ENCODE data around the gene CWF19L2. TPM values are rescaled to one million over a fixed set of nuclear protein-coding genes. Genes with fewer than 3 reads are reported as not detected.

Gene CWF19L2
- total and polyA plus RNA-seq, 7 experiments from 2014 or later, result 9.6 to 38.9 (median 22.7) TPM

GRCh38 chr11:107357877-107358276, 99.7 kb downstream of the CWF19L2 start:
- Histone ChIP-seq H3K4me1 (ENCODE audit: control insufficient read depth in 2 of 2, insufficient read depth in 2 of 2, low read length in 2 of 2) (no peaks in the 10 kb centered on the region), H3K4me3 (ENCODE audit: low read length) (no peak overlapping the region), H3K36me3 (ENCODE audit: control insufficient read depth in 2 of 3, insufficient read depth in 3 of 3, low read length in 3 of 3) (peaks cover 0 to 2% (median 0%) of the 10 kb centered on the region in 3 experiments), H3K9me3 (ENCODE audit: control insufficient read depth in 2 of 3, low read length in 3 of 3) (no peaks in the 10 kb centered on the region), H3K27me3 (ENCODE audit: control insufficient read depth in 2 of 2, insufficient read depth in 2 of 2, low read length in 2 of 2) (no peaks in the 10 kb centered on the region), H3K27ac (ENCODE audit: low read depth, low read length) (no peak overlapping the region)
- H3K4me3 Mint-ChIP-seq, result no peak overlapping the region
- ChIA-PET POLR2A (no interaction called here), CTCF (no interaction called here)
- no peak overlapping the region for H3K27ac Mint-ChIP-seq
- H3K27me3 Mint-ChIP-seq, result no peaks in the 10 kb centered on the region
- peaks cover 16 to 75% (median 70%) of the 10 kb centered on the region in 5 donors for H3K36me3 Mint-ChIP-seq
- peaks cover 0 to 14% (median 0%) of the 10 kb centered on the region in 7 donors for H3K4me1 Mint-ChIP-seq
- intact Hi-C loops (cut with micrococcal nuclease), result no loop called here
- peaks cover 0 to 16% (median 4%) of the 10 kb centered on the region in 11 donors for H3K9me3 Mint-ChIP-seq
- DNase-seq (no peak), ATAC-seq (no peak)

GRCh38 chr11:107354780-107355179, 102.8 kb downstream of the CWF19L2 start:
- Mint-ChIP-seq H3K27me3 (no peaks in the 10 kb centered on the region), H3K27ac (no peak overlapping the region)

GRCh38 chr11:107337917-107338316, 119.7 kb downstream of the CWF19L2 start:
- Histone ChIP-seq H3K36me3 (ENCODE audit: control insufficient read depth in 2 of 3, insufficient read depth in 3 of 3, low read length in 3 of 3) (peaks cover 0 to 15% (median 0%) of the 10 kb centered on the region in 3 experiments), H3K4me1 (ENCODE audit: control insufficient read depth in 2 of 2, insufficient read depth in 2 of 2, low read length in 2 of 2) (no peaks in the 10 kb centered on the region), H3K9me3 (ENCODE audit: control insufficient read depth in 2 of 3, low read length in 3 of 3) (no peaks in the 10 kb centered on the region), H3K27me3 (ENCODE audit: control insufficient read depth in 2 of 2, insufficient read depth in 2 of 2, low read length in 2 of 2) (no peaks in the 10 kb centered on the region), H3K27ac (ENCODE audit: low read depth, low read length) (no peak overlapping the region), H3K4me3 (ENCODE audit: low read length) (no peak overlapping the region)
- H3K9me3 Mint-ChIP-seq, result peaks cover 0 to 3% (median 0%) of the 10 kb centered on the region in 11 donors
- no peaks in the 10 kb centered on the region for H3K27me3 Mint-ChIP-seq
- peak overlapping the region in 2 of 9 donors; percentile 25 to 60 for H3K27ac Mint-ChIP-seq
- ChIA-PET CTCF (no interaction called here), POLR2A (no interaction called here)
- H3K36me3 Mint-ChIP-seq, result peaks cover 0 to 55% (median 30%) of the 10 kb centered on the region in 5 donors
- intact Hi-C loops (cut with micrococcal nuclease), result no loop called here
- ATAC-seq (no peak), DNase-seq (no peak)
- H3K4me1 Mint-ChIP-seq, result peaks cover 0 to 2% (median 0%) of the 10 kb centered on the region in 7 donors
- no peak overlapping the region for H3K4me3 Mint-ChIP-seq

More at GRCh38 chr11:107354780-107355179, 102.8 kb downstream of the CWF19L2 start:
- Histone ChIP-seq H3K4me3 (ENCODE audit: low read length) (no peak overlapping the region), H3K9me3 (ENCODE audit: control insufficient read depth in 2 of 3, low read length in 3 of 3) (no peaks in the 10 kb centered on the region), H3K4me1 (ENCODE audit: control insufficient read depth in 2 of 2, insufficient read depth in 2 of 2, low read length in 2 of 2) (no peaks in the 10 kb centered on the region), H3K27ac (ENCODE audit: low read depth, low read length) (no peak overlapping the region), H3K27me3 (ENCODE audit: control insufficient read depth in 2 of 2, insufficient read depth in 2 of 2, low read length in 2 of 2) (no peaks in the 10 kb centered on the region), H3K36me3 (ENCODE audit: control insufficient read depth in 2 of 3, insufficient read depth in 3 of 3, low read length in 3 of 3) (peaks cover 0 to 20% (median 5%) of the 10 kb centered on the region in 3 experiments)
- Mint-ChIP-seq H3K4me1 (peaks cover 0 to 10% (median 0%) of the 10 kb centered on the region in 7 donors), H3K36me3 (peaks cover 19 to 77% (median 73%) of the 10 kb centered on the region in 5 donors), H3K9me3 (peaks cover 0 to 4% (median 0%) of the 10 kb centered on the region in 11 donors), H3K4me3 (no peak overlapping the region)
- ChIA-PET CTCF (no interaction called here), POLR2A (no interaction called here)
- no peak for ATAC-seq
- DNase-seq, result no peak
- intact Hi-C loops (cut with micrococcal nuclease), result no loop called here

- Histone ChIP-seq H3K27me3 (ENCODE audit: control insufficient read depth in 2 of 2, insufficient read depth in 2 of 2, low read length in 2 of 2) (no peaks in the 10 kb centered on the region), H3K4me3 (ENCODE audit: low read length) (no peak overlapping the region), H3K27ac (ENCODE audit: low read depth, low read length) (no peak overlapping the region), H3K4me1 (ENCODE audit: control insufficient read depth in 2 of 2, insufficient read depth in 2 of 2, low read length in 2 of 2) (no peaks in the 10 kb centered on the region), H3K36me3 (ENCODE audit: control insufficient read depth in 2 of 3, insufficient read depth in 3 of 3, low read length in 3 of 3) (peaks cover 0 to 57% (median 0%) of the 10 kb centered on the region in 3 experiments), H3K9me3 (ENCODE audit: control insufficient read depth in 2 of 3, low read length in 3 of 3) (no peaks in the 10 kb centered on the region)
- H3K27me3 Mint-ChIP-seq, result no peaks in the 10 kb centered on the region
- H3K4me3 Mint-ChIP-seq, result no peak overlapping the region
- DNase-seq, result no peak
- POLR2A ChIA-PET, result no interaction called here
- H3K36me3 Mint-ChIP-seq, result peaks cover 4 to 68% (median 49%) of the 10 kb centered on the region in 5 donors
- no peaks in the 10 kb centered on the region for H3K4me1 Mint-ChIP-seq
- no peak for ATAC-seq
- intact Hi-C loops (cut with micrococcal nuclease), result no loop called here
- CTCF ChIA-PET, result no interaction called here
- H3K27ac Mint-ChIP-seq, result no peak overlapping the region
- H3K9me3 Mint-ChIP-seq, result peaks cover 0 to 2% (median 0%) of the 10 kb centered on the region in 11 donors
These were observed 125.9 kb downstream of the CWF19L2 start for GRCh38 chr11:107331728-107332127.

- intact Hi-C loops (cut with micrococcal nuclease), result no loop called here
These were observed 128.5 kb downstream of the CWF19L2 start for GRCh38 chr11:107329164-107329563.

GRCh38 chr11:107316426-107316825, 141.2 kb downstream of the CWF19L2 start:
- Histone ChIP-seq H3K9me3 (ENCODE audit: control insufficient read depth in 2 of 3, low read length in 3 of 3) (peaks cover 0 to 12% (median 6%) of the 10 kb centered on the region in 3 experiments), H3K36me3 (ENCODE audit: control insufficient read depth in 2 of 3, insufficient read depth in 3 of 3, low read length in 3 of 3) (peaks cover 0 to 18% (median 0%) of the 10 kb centered on the region in 3 experiments), H3K4me3 (ENCODE audit: low read length) (no peak overlapping the region), H3K4me1 (ENCODE audit: control insufficient read depth in 2 of 2, insufficient read depth in 2 of 2, low read length in 2 of 2) (no peaks in the 10 kb centered on the region), H3K27ac (ENCODE audit: low read depth, low read length) (no peak overlapping the region), H3K27me3 (ENCODE audit: control insufficient read depth in 2 of 2, insufficient read depth in 2 of 2, low read length in 2 of 2) (no peaks in the 10 kb centered on the region)
- Mint-ChIP-seq H3K4me3 (no peak overlapping the region), H3K4me1 (peaks cover 0 to 4% (median 0%) of the 10 kb centered on the region in 7 donors), H3K27me3 (no peaks in the 10 kb centered on the region), H3K36me3 (peaks cover 15 to 73% (median 62%) of the 10 kb centered on the region in 5 donors), H3K27ac (peak overlapping the region in 1 of 9 donors; percentile 27), H3K9me3 (peaks cover 0 to 28% (median 15%) of the 10 kb centered on the region in 11 donors)
- intact Hi-C loops (cut with micrococcal nuclease), result no loop called here
- POLR2A ChIA-PET, result no interaction called here
- ATAC-seq, result no peak
- no peak for DNase-seq
- CTCF ChIA-PET, result interaction anchor here (0.7 kb wide), 1 partner anchor 179 kb away, joined by 3 read pairs; no protein-coding TSS in a partner anchor

More at GRCh38 chr11:107329164-107329563, 128.5 kb downstream of the CWF19L2 start:
- ChIA-PET POLR2A (no interaction called here), CTCF (no interaction called here)
- H3K27ac ChIP-seq (ENCODE audit: low read depth, low read length), result no peak overlapping the region
- Mint-ChIP-seq H3K36me3 (peaks cover 11 to 80% (median 64%) of the 10 kb centered on the region in 5 donors), H3K27ac (no peak overlapping the region), H3K27me3 (no peaks in the 10 kb centered on the region), H3K9me3 (peaks cover 0 to 4% (median 0%) of the 10 kb centered on the region in 11 donors), H3K4me1 (no peaks in the 10 kb centered on the region), H3K4me3 (no peak overlapping the region)
- no peak for DNase-seq
- H3K4me3 ChIP-seq (ENCODE audit: low read length), result no peak overlapping the region
- no peaks in the 10 kb centered on the region for H3K4me1 ChIP-seq (ENCODE audit: control insufficient read depth in 2 of 2, insufficient read depth in 2 of 2, low read length in 2 of 2)
- ATAC-seq, result no peak
- peaks cover 0 to 60% (median 0%) of the 10 kb centered on the region in 3 experiments for H3K36me3 ChIP-seq (ENCODE audit: control insufficient read depth in 2 of 3, insufficient read depth in 3 of 3, low read length in 3 of 3)
- no peaks in the 10 kb centered on the region for H3K9me3 ChIP-seq (ENCODE audit: control insufficient read depth in 2 of 3, low read length in 3 of 3)
- H3K27me3 ChIP-seq (ENCODE audit: control insufficient read depth in 2 of 2, insufficient read depth in 2 of 2, low read length in 2 of 2), result no peaks in the 10 kb centered on the region

DNA sequence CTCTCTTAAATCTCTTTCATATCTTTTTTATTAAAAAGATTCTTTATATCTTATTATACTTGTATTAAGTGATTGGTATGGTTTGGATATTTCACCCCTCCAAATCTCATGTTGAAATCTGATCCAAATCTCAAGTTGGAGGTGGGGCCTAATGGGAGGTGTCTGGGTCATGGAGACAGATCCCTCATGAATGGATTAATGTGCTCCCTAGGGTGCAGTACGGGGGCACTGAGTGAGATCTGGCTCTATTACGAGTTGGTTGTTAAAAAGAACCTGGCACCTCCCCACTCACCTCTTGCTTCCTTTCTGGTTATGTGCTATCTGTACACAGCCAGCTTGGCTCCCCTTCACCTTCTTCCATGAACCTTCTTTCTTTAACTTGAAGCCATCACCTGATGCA, 149.6 kb downstream of the CWF19L2 start:
- Histone ChIP-seq H3K4me3 (ENCODE audit: low read length) (no peak overlapping the region), H3K9me3 (ENCODE audit: control insufficient read depth in 2 of 3, low read length in 3 of 3) (no peaks in the 10 kb centered on the region), H3K4me1 (ENCODE audit: control insufficient read depth in 2 of 2, insufficient read depth in 2 of 2, low read length in 2 of 2) (no peaks in the 10 kb centered on the region), H3K27ac (ENCODE audit: low read depth, low read length) (no peak overlapping the region), H3K27me3 (ENCODE audit: control insufficient read depth in 2 of 2, insufficient read depth in 2 of 2, low read length in 2 of 2) (no peaks in the 10 kb centered on the region), H3K36me3 (ENCODE audit: control insufficient read depth in 2 of 3, insufficient read depth in 3 of 3, low read length in 3 of 3) (peaks cover 0 to 21% (median 0%) of the 10 kb centered on the region in 3 experiments)
- Mint-ChIP-seq H3K9me3 (peaks cover 0 to 4% (median 0%) of the 10 kb centered on the region in 11 donors), H3K4me3 (no peak overlapping the region), H3K4me1 (peaks cover 0 to 2% (median 0%) of the 10 kb centered on the region in 7 donors), H3K27me3 (no peaks in the 10 kb centered on the region), H3K36me3 (peaks cover 9 to 80% (median 64%) of the 10 kb centered on the region in 5 donors), H3K27ac (no peak overlapping the region)
- DNase-seq (no peak), ATAC-seq (no peak)
- CTCF ChIA-PET, result no interaction called here
- intact Hi-C loops (cut with micrococcal nuclease), result no loop called here
- POLR2A ChIA-PET, result no interaction called here

Measured in naive thymus-derived CD4-positive, alpha-beta T cell (primary cell).